ENCODE results near the gene SLCO4A1. TPM values are rescaled to one million over a fixed set of nuclear protein-coding genes. Genes with fewer than 3 reads are reported as not detected.

Gene SLCO4A1
- total and polyA plus RNA-seq, 2 experiments from 2014 or later: 0.22 to 0.43 TPM

DNA sequence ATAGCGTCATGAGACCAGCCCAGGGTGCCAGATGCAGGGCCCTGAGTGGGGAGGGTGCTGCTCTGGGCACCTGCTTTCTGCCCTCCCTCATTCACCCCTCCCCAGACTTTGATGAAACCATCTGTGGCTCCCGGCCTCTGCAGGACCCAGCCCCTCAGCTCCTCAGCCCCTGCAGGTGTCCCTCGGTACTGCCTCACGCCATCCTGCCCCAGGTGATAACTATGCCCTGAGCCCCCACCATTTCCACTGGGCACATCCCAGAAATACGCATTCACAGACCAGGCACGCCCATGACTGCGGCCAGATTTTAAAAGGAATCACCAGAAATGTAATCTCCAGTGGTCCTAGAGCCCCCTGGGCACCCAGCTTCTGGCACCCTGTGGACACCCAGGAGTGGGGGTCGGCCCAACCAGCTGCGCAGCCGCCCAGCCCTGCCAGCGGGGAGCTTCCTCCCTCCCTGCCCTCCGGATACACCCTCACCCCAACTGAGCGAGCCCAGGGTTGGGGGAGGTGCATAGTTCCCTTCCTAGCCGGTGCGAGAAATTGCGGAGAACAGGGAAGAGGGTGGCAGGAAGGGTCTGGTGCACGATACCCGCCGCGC is 65.7 kb downstream of the SLCO4A1 start:
- no peak for DNase-seq
- H3K4me2 ChIP-seq (ENCODE audit: unreplicated experiment): no peak overlapping the region
- no peaks in the 10 kb centered on the region for H3K79me2 ChIP-seq (ENCODE audit: insufficient read depth)
- no peaks in the 10 kb centered on the region for H3K9me3 ChIP-seq (ENCODE audit: low read depth)
- no peak for TF ChIP-seq EZH2phosphoT487 (IDR thresholded peaks at IDR 0.05; ENCODE audit: insufficient read depth, low read depth)
- TF ChIP-seq EZH2 (IDR thresholded peaks at IDR 0.05; ENCODE audit: insufficient read depth, poor library complexity, severe bottlenecking): peak; percentile 21
- H3K4me3 ChIP-seq: no peak overlapping the region
- peaks cover 19% of the 10 kb centered on the region for H3K4me1 ChIP-seq (ENCODE audit: insufficient read depth)
- H3K27ac ChIP-seq: no peak overlapping the region
- H2AFZ ChIP-seq: no peak overlapping the region
- H3K27me3 ChIP-seq (replicated peaks; ENCODE audit: insufficient read depth): peaks cover 19% of the 10 kb centered on the region
- 7 to 8% methylated on average over 16 to 19 of the region's 20 CpGs for WGBS, 2 experiments (ENCODE audit: low coverage in 1 of 2, low lambda C conversion rate in 2 of 2, missing lambda C conversion rate in 2 of 2)
- no peaks in the 10 kb centered on the region for H4K20me1 ChIP-seq (ENCODE audit: insufficient read depth)
- H3K9me2 ChIP-seq (ENCODE audit: insufficient read depth): no peaks in the 10 kb centered on the region
- H3K9ac ChIP-seq: no peak overlapping the region
- H3K36me3 ChIP-seq (ENCODE audit: low read depth): no peaks in the 10 kb centered on the region
- H3F3A ChIP-seq (ENCODE audit: insufficient read depth): peaks cover 16% of the 10 kb centered on the region
- in situ Hi-C loops (cut with MboI): no loop called here

DNA sequence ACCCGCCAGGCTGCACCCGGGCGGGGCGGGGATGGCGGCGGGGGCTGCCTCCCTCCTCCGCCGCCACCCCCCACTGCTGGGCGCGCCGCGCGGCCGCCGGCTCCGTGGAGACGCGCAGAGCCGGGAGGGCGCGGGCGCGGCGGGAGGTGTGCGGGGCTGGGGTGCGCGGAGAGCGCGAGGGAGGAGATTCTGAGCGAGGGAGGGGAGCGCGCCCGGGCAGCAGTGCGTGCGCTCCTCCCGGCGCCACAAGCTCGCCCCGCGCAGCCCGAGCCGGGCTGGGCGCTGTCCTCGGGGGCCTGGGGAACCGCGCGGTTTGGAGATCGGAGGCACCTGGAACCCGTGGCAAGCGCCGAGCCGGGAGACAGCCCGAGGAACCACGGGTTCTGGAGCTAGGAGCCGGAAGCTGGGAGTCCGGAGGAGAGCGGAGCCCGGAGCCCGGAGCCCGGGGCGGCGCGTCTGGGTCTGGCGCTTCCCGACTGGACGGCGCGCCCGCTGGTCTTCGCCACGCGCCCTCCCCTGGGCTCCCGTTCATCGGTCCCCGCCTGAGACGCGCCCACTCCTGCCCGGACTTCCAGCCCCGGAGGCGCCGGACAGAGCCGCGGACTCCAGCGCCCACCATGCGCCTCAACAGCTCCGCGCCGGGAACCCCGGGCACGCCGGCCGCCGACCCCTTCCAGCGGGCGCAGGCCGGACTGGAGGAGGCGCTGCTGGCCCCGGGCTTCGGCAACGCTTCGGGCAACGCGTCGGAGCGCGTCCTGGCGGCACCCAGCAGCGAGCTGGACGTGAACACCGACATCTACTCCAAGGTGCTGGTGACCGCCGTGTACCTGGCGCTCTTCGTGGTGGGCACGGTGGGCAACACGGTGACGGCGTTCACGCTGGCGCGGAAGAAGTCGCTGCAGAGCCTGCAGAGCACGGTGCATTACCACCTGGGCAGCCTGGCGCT is 66.6 kb downstream of the SLCO4A1 start, which contains the start of gene NTSR1:
NTSR1 (plus strand) TSS at position 246 of the 946 bp plus-strand sequence; CDS start at position 618, 372 bp downstream.
- 12 to 20% methylated on average over 62 to 113 of the region's 124 CpGs for WGBS, 2 experiments (ENCODE audit: low coverage in 1 of 2, low lambda C conversion rate in 2 of 2, missing lambda C conversion rate in 2 of 2)
- H3K27ac ChIP-seq: no peak within 1 kb of the TSS
- H3K4me2 ChIP-seq (ENCODE audit: unreplicated experiment): no peak within 1 kb of the TSS
- H2AFZ ChIP-seq: no peak within 1 kb of the TSS
- H4K20me1 ChIP-seq (ENCODE audit: insufficient read depth): no peaks in the 10 kb centered on the region
- no peak within 1 kb of the TSS for H3K9ac ChIP-seq
- in situ Hi-C loops (cut with MboI): no loop called here
- peaks cover 13% of the 10 kb centered on the region for H3F3A ChIP-seq (ENCODE audit: insufficient read depth)
- H3K36me3 ChIP-seq (ENCODE audit: low read depth): no peaks in the 10 kb centered on the region
- no peaks in the 10 kb centered on the region for H3K79me2 ChIP-seq (ENCODE audit: insufficient read depth)
- peaks cover 11% of the 10 kb centered on the region for H3K4me1 ChIP-seq (ENCODE audit: insufficient read depth)
- peak; percentile 21 for TF ChIP-seq EZH2 (IDR thresholded peaks at IDR 0.05; ENCODE audit: insufficient read depth, poor library complexity, severe bottlenecking)
- TF ChIP-seq EZH2phosphoT487 (IDR thresholded peaks at IDR 0.05; ENCODE audit: insufficient read depth, low read depth): no peak
- peak; percentile 17 for DNase-seq
- H3K4me3 ChIP-seq: no peak within 1 kb of the TSS
- H3K27me3 ChIP-seq (replicated peaks; ENCODE audit: insufficient read depth): peaks cover 22% of the 10 kb centered on the region
- no peaks in the 10 kb centered on the region for H3K9me2 ChIP-seq (ENCODE audit: insufficient read depth)
- no peaks in the 10 kb centered on the region for H3K9me3 ChIP-seq (ENCODE audit: low read depth)

DNA sequence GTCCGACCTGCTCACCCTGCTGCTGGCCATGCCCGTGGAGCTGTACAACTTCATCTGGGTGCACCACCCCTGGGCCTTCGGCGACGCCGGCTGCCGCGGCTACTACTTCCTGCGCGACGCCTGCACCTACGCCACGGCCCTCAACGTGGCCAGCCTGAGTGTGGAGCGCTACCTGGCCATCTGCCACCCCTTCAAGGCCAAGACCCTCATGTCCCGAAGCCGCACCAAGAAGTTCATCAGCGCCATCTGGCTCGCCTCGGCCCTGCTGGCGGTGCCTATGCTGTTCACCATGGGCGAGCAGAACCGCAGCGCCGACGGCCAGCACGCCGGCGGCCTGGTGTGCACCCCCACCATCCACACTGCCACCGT is 67.2 kb downstream of the SLCO4A1 start:
- no peak overlapping the region for H3K27ac ChIP-seq
- H3K36me3 ChIP-seq (ENCODE audit: low read depth): no peaks in the 10 kb centered on the region
- TF ChIP-seq EZH2phosphoT487 (IDR thresholded peaks at IDR 0.05; ENCODE audit: insufficient read depth, low read depth) (no peak), EZH2 (IDR thresholded peaks at IDR 0.05; ENCODE audit: insufficient read depth, poor library complexity, severe bottlenecking) (no peak)
- in situ Hi-C loops (cut with MboI): no loop called here
- no peak overlapping the region for H3K9ac ChIP-seq
- H3K79me2 ChIP-seq (ENCODE audit: insufficient read depth): no peaks in the 10 kb centered on the region
- H4K20me1 ChIP-seq (ENCODE audit: insufficient read depth): no peaks in the 10 kb centered on the region
- H3K9me3 ChIP-seq (ENCODE audit: low read depth): no peaks in the 10 kb centered on the region
- no peak overlapping the region for H3K4me2 ChIP-seq (ENCODE audit: unreplicated experiment)
- H3F3A ChIP-seq (ENCODE audit: insufficient read depth): peaks cover 8% of the 10 kb centered on the region; the same call in 1 of the 2 replicates
- no peak overlapping the region for H3K4me3 ChIP-seq
- no peak for DNase-seq
- no peaks in the 10 kb centered on the region for H3K9me2 ChIP-seq (ENCODE audit: insufficient read depth)
- no peak overlapping the region for H2AFZ ChIP-seq
- whole genome bisulfite sequencing, 2 experiments (ENCODE audit: low coverage in 1 of 2, low lambda C conversion rate in 2 of 2, missing lambda C conversion rate in 2 of 2): 81 to 83% methylated on average over 30 of the region's 30 CpGs
- H3K4me1 ChIP-seq (ENCODE audit: insufficient read depth): peaks cover 4% of the 10 kb centered on the region; the same call in 1 of the 2 replicates
- peaks cover 22% of the 10 kb centered on the region for H3K27me3 ChIP-seq (replicated peaks; ENCODE audit: insufficient read depth)

DNA sequence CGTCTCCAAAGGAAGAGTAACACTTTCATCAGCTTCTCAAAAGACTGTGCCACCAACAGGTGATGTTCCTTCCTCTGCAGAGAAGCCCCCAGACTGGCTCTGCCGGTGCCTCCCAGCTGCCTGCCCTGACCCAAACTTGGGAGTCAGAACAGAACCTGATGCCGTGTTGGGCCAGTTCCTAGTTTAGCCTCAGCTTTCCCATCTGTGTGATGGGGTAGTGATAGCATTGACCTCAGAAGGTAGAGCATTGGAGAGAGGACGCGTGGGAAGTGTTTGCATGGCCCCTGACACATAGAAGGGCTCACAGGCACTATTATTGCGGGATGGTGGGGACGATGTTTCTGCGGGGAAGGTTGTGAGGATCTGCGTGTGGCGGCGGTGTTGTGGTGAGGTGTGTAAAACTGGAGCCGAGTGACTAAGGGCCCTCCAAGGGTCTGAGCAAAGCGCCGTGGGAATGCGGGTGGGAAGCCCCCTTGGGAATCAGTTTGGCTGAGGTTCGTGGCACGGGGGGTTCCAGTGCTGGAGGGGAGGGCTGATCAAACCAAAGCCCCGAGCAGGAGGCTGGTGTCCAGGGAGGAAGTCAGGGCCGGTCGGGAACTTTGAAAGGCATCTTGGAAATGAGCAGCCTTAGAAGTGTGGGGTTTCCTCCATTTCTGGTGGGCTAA is 68.0 kb downstream of the SLCO4A1 start:
- no peaks in the 10 kb centered on the region for H3K79me2 ChIP-seq (ENCODE audit: insufficient read depth)
- H3K4me3 ChIP-seq: no peak overlapping the region
- in situ Hi-C loops (cut with MboI): no loop called here
- 0 out of 2 replicates have a peak, but pooled peaks cover under 1% of the 10 kb centered on the region for H3F3A ChIP-seq (ENCODE audit: insufficient read depth)
- H3K27me3 ChIP-seq (replicated peaks; ENCODE audit: insufficient read depth): peaks cover 22% of the 10 kb centered on the region
- no peak overlapping the region for H3K27ac ChIP-seq
- H4K20me1 ChIP-seq (ENCODE audit: insufficient read depth): no peaks in the 10 kb centered on the region
- H3K4me2 ChIP-seq (ENCODE audit: unreplicated experiment): no peak overlapping the region
- 68 to 72% methylated on average over 19 to 20 of the region's 20 CpGs for WGBS, 2 experiments (ENCODE audit: low coverage in 1 of 2, low lambda C conversion rate in 2 of 2, missing lambda C conversion rate in 2 of 2)
- H3K36me3 ChIP-seq (ENCODE audit: low read depth): no peaks in the 10 kb centered on the region
- no peaks in the 10 kb centered on the region for H3K4me1 ChIP-seq (ENCODE audit: insufficient read depth)
- H2AFZ ChIP-seq: no peak overlapping the region
- no peaks in the 10 kb centered on the region for H3K9me3 ChIP-seq (ENCODE audit: low read depth)
- TF ChIP-seq EZH2phosphoT487 (IDR thresholded peaks at IDR 0.05; ENCODE audit: insufficient read depth, low read depth): no peak
- TF ChIP-seq EZH2 (IDR thresholded peaks at IDR 0.05; ENCODE audit: insufficient read depth, poor library complexity, severe bottlenecking): no peak
- H3K9ac ChIP-seq: no peak overlapping the region
- H3K9me2 ChIP-seq (ENCODE audit: insufficient read depth): no peaks in the 10 kb centered on the region
- no peak for DNase-seq

Data from GM23248 (cell line).